Epithelial cell of esophagus (primary cell): ENCODE results near the gene LRP4.

ENCODE experiments used
- DNase-seq: peaks from one replicate; pipeline ENCODE4 v3.0.0; 2010; ENCODE audit warnings: low read depth
- H3K4me3 ChIP-seq: 2 replicates; pipeline ENCODE4 v1.5.1; 2011; ENCODE audit warnings: mild to moderate bottlenecking, low read length, control low read depth
- CTCF ChIP-seq: IDR thresholded peaks from 2 replicates; pipeline ENCODE4 v1.5.1; 2011; ENCODE audit warnings: low read depth, mild to moderate bottlenecking, low read length, control low read depth, inconsistent platforms; ENCODE audit not compliant: insufficient read depth; ENCODE audit errors: missing control alignments

LRP4 gene

GRCh38 chr11:46856605-46857343 lies 61.6 kb downstream of the LRP4 start:
- no peak for TF ChIP-seq CTCF
- no peak overlapping the region for H3K4me3 ChIP-seq
- no peak for DNase-seq

- no peak for TF ChIP-seq CTCF
- no peak for DNase-seq
- no peak overlapping the region for H3K4me3 ChIP-seq
Observed at GRCh38 chr11:46855863-46856262, 62.5 kb downstream of the LRP4 start.

GRCh38 chr11:46855167-46855566 lies 63.2 kb downstream of the LRP4 start:
- DNase-seq = no peak
- H3K4me3 ChIP-seq = no peak overlapping the region
- no peak for TF ChIP-seq CTCF

GRCh38 chr11:46850829-46851380 lies 67.4 kb downstream of the LRP4 start:
- TF ChIP-seq CTCF = no peak
- no peak overlapping the region for H3K4me3 ChIP-seq
- no peak for DNase-seq

GRCh38 chr11:46849631-46850030 lies 68.7 kb downstream of the LRP4 start:
- H3K4me3 ChIP-seq = no peak overlapping the region
- TF ChIP-seq CTCF = no peak
- peak; percentile 56 for DNase-seq

GRCh38 chr11:46846510-46846830 lies 71.9 kb downstream of the LRP4 start:
- no peak for DNase-seq
- H3K4me3 ChIP-seq = peak overlapping the region; percentile 83
- no peak for TF ChIP-seq CTCF
